Tibial artery (tissue), 4 donors: Measurements from ENCODE around the gene G2E3.

ENCODE experiments used
- DNase-seq, 2 donors: peaks; one replicate each; pipeline ENCODE4 v3.0.0-alpha.2; 2019
- H3K27ac ChIP-seq, 2 donors: fragments of 200-600 bp; sonication (generic) in 1 of 2; 1 replicate in 1 of 2; 2 replicates in 1 of 2; pipeline ENCODE4 v1.5.1; 2018 to 2019; ENCODE audit warnings: mild to moderate bottlenecking in 1 of 2
- H3K27me3 ChIP-seq, 2 donors: fragments of 200-600 bp; sonication (generic) in 1 of 2; one replicate each; pipeline versions ENCODE4 v1.5.1 to v1.6.0; 2016 to 2019
- H3K36me3 ChIP-seq, 3 donors: fragments of 200-600 bp; sonication (generic) in 2 of 3; one replicate each; pipeline ENCODE4 v1.5.1; 2016 to 2019; ENCODE audit warnings: mild to moderate bottlenecking in 2 of 3
- H3K4me1 ChIP-seq, 4 donors: fragments of 200-600 bp; sonication (generic) in 2 of 4; 1 replicate in 3 of 4; 2 replicates in 1 of 4; pipeline ENCODE4 v1.5.1; 2016 to 2019
- H3K4me3 ChIP-seq, 2 donors: fragments of 200-600 bp; sonication (generic) in 1 of 2; 1 replicate in 1 of 2; 2 replicates in 1 of 2; pipeline ENCODE4 v1.5.1; 2018 to 2019; ENCODE audit warnings: mild to moderate bottlenecking in 2 of 2
- H3K9me3 ChIP-seq, 3 donors: fragments of 200-600 bp; sonication (generic) in 1 of 3; one replicate each; pipeline ENCODE4 v1.5.1; 2016 to 2019
- intact Hi-C: fragments of 100-400 bp; cut with DNase I; formaldehyde crosslinking; loops from one replicate; pipeline ENCODE4 v1.15.0; 2023; ENCODE audit warnings: low total_unique reads
- TF ChIP-seq, protein P1 (sequence below), 2 experiments: fragments of 200-600 bp in 1 of 2; fragments of 450-650 bp in 1 of 2; IDR thresholded peaks; one replicate each; pipeline ENCODE4 v1.5.1; 2017 to 2019; ENCODE audit warnings: antibody characterized with exemption in 2 of 2, mild to moderate bottlenecking in 1 of 2, moderate library complexity in 1 of 2

The G2E3 gene

DNA sequence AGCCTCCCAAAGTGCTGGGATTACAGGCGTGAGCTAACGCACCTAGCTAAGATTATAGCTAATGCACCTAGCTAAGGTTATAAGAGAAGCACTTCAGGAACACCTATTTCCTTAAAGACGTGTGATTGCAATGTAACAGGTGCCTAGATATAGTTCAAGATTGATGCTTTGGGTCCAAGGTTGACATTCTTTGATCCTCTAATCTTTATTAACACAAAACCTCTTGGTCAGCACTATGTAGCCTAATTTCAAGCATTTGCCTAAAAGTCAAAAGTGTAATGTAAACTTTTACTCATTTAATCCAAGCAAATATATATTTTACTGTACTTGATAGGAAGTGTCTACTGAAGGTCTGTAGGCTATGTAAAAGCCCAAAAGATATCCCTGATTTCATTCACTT is 99.7 kb downstream of the G2E3 start:
- Histone ChIP-seq H3K36me3 (peaks cover 21 to 43% (median 41%) of the 10 kb centered on the region in 3 donors), H3K27ac (no peak overlapping the region), H3K27me3 (no peaks in the 10 kb centered on the region), H3K9me3 (no peaks in the 10 kb centered on the region), H3K4me3 (no peak overlapping the region), H3K4me1 (no peaks in the 10 kb centered on the region)
- intact Hi-C loops = no loop called here
- DNase-seq = no peak
- TF ChIP-seq, protein P1, sequence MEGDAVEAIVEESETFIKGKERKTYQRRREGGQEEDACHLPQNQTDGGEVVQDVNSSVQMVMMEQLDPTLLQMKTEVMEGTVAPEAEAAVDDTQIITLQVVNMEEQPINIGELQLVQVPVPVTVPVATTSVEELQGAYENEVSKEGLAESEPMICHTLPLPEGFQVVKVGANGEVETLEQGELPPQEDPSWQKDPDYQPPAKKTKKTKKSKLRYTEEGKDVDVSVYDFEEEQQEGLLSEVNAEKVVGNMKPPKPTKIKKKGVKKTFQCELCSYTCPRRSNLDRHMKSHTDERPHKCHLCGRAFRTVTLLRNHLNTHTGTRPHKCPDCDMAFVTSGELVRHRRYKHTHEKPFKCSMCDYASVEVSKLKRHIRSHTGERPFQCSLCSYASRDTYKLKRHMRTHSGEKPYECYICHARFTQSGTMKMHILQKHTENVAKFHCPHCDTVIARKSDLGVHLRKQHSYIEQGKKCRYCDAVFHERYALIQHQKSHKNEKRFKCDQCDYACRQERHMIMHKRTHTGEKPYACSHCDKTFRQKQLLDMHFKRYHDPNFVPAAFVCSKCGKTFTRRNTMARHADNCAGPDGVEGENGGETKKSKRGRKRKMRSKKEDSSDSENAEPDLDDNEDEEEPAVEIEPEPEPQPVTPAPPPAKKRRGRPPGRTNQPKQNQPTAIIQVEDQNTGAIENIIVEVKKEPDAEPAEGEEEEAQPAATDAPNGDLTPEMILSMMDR (IDR thresholded peaks at IDR 0.05) = no peak

DNA sequence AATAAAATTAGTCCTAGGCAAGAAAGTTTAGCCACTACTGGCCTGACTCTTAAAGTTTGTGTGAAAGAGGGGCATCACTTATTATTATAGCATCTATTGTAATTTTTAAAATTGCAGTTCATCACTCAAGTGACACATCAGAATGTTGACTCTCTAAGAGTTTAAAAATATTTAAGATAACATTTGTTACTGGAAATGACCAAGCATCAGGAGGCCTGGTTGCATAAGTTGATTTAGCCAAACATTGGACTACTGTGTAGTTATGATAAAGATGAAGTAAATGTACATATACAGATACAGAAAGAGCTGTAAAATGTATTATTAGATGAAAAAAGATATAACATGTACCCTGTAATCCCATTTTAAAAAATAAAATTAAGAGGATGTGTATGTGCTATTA is 110.6 kb downstream of the G2E3 start:
- H3K4me1 ChIP-seq = no peaks in the 10 kb centered on the region
- no peaks in the 10 kb centered on the region for H3K27me3 ChIP-seq
- H3K9me3 ChIP-seq = no peaks in the 10 kb centered on the region
- H3K4me3 ChIP-seq = no peak overlapping the region
- peaks cover 5 to 21% (median 17%) of the 10 kb centered on the region in 3 donors for H3K36me3 ChIP-seq
- no peak for DNase-seq
- TF ChIP-seq, protein P1 (IDR thresholded peaks at IDR 0.05) = no peak
- H3K27ac ChIP-seq = no peak overlapping the region
- intact Hi-C loops = no loop called here
